Measurements from ENCODE around the gene ZNF362.

ZNF362 gene

GRCh38 chr1:33269621-33270020 lies 13.3 kb downstream of the ZNF362 start:
- no peak for DNase-seq

GRCh38 chr1:33270379-33270778 lies 14.1 kb downstream of the ZNF362 start:
- no peak for DNase-seq

GRCh38 chr1:33270808-33271465 lies 14.6 kb downstream of the ZNF362 start:
- no peak for DNase-seq

- no peak for DNase-seq
Observed at GRCh38 chr1:33271666-33272505, 15.6 kb downstream of the ZNF362 start.

GRCh38 chr1:33272509-33272908 lies 16.2 kb downstream of the ZNF362 start:
- DNase-seq, result no peak

GRCh38 chr1:33272930-33273329 lies 16.6 kb downstream of the ZNF362 start:
- no peak for DNase-seq

- no peak for DNase-seq
Observed at GRCh38 chr1:33273406-33273805, 17.1 kb downstream of the ZNF362 start.

- no peak for DNase-seq
Observed at GRCh38 chr1:33273961-33274371, 17.7 kb downstream of the ZNF362 start.

GRCh38 chr1:33274446-33274845 lies 18.2 kb downstream of the ZNF362 start:
- no peak for DNase-seq

GRCh38 chr1:33275195-33275594 lies 18.9 kb downstream of the ZNF362 start:
- no peak for DNase-seq

- DNase-seq, result no peak
Observed at GRCh38 chr1:33275706-33276572, 19.6 kb downstream of the ZNF362 start.

GRCh38 chr1:33276573-33277298 lies 20.4 kb downstream of the ZNF362 start:
- no peak for DNase-seq

GRCh38 chr1:33277488-33278084 lies 21.3 kb downstream of the ZNF362 start:
- DNase-seq, result no peak

- no peak for DNase-seq
Observed at GRCh38 chr1:33280091-33280661, 23.9 kb downstream of the ZNF362 start.

GRCh38 chr1:33281554-33282303 lies 25.4 kb downstream of the ZNF362 start:
- DNase-seq, result no peak

- no peak for DNase-seq
Observed at GRCh38 chr1:33282791-33283190, 26.5 kb downstream of the ZNF362 start.

GRCh38 chr1:33284049-33284448 lies 27.8 kb downstream of the ZNF362 start:
- no peak for DNase-seq

GRCh38 chr1:33286451-33287185 lies 30.3 kb downstream of the ZNF362 start:
- DNase-seq, result no peak

GRCh38 chr1:33287317-33287716 lies 31.0 kb downstream of the ZNF362 start:
- no peak for DNase-seq
